Fibroblast of skin of left biceps (primary cell): ENCODE measurements around the gene SNRPD2.
"Not testable (repeated sequence)": the region's sequence is repeated elsewhere in the genome, so short reads cannot be mapped to it uniquely, and the experiment has no call there.

ENCODE experiments used
- DNase-seq, 2 experiments: peaks; one replicate each; pipeline ENCODE4 v3.0.0-alpha.2; 2013; ENCODE audit warnings: low read depth in 2 of 2

SNRPD2 gene

DNA sequence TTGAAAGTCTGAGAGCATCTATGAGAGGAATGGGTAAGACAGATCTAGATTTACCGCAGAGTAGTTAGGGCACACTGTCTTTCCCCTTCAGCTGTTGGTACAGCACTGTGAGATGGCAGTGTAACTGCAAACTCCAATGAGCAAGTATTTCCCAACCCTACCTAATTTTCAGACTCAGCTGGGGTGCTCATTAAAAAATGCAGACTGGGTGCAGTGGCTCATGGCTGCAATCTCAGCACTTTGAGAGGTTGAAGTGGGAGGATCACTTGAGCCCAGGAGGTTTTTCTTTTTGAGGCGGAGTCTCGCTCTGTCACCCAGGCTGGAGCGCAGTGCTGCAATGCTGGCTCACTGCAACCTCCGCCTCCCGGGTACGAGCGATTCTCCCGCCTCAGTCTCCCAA, 13.4 kb upstream of the SNRPD2 start:
- no peak for DNase-seq

DNA sequence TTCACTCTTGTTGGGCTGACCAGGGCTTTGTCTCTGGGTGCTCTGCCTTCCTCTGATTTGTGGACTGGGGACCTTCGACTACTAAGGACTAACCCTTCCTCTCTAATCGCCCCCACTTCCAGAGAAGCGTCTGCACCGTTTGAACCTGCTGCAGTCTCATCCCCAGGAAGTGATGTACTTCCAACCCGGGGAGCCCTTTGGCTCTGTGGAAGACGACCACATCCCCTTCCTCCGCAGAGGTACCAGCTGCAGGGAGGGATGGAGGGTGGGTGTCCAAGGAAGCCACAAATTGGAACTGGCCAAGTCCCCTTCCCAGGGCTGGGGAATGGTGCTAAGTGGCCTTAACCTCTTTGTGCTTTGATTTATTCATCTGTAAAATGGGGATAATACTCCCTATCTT, 9.9 kb upstream of the SNRPD2 start:
- no peak for DNase-seq

DNA sequence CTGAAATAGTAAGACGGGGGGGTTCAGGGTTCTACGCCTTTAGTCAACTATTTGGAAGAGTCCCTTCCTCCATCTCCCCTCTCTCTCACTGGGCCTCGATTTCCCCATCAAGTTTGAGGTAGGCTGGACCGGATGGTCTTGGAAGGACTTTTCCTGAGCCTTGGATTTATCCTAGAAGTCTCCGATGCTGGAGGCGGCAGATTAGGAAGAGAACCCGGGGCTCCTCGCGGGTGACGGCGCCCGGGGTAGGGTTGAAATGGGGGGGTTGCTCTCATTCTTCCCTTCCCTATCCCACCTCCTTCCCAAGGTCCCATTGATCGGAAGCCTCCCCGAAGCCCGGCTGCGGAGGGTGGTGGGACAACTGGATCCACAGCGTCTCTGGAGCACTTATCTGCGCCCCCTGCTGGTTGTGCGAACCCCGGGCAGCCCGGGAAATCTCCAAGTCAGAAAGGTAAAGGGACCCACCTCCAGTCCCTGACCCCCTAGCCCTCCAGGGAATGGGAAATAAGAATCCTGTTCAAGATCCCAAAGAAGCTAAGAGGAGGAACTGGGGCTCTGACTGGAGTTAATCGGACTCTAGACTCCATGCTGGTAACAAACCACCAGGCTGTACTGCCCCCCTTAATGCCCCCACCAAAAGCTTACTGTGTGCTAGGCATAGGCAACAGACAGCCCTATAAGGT, 1.5 kb upstream of the SNRPD2 start:
- no peak for DNase-seq

DNA sequence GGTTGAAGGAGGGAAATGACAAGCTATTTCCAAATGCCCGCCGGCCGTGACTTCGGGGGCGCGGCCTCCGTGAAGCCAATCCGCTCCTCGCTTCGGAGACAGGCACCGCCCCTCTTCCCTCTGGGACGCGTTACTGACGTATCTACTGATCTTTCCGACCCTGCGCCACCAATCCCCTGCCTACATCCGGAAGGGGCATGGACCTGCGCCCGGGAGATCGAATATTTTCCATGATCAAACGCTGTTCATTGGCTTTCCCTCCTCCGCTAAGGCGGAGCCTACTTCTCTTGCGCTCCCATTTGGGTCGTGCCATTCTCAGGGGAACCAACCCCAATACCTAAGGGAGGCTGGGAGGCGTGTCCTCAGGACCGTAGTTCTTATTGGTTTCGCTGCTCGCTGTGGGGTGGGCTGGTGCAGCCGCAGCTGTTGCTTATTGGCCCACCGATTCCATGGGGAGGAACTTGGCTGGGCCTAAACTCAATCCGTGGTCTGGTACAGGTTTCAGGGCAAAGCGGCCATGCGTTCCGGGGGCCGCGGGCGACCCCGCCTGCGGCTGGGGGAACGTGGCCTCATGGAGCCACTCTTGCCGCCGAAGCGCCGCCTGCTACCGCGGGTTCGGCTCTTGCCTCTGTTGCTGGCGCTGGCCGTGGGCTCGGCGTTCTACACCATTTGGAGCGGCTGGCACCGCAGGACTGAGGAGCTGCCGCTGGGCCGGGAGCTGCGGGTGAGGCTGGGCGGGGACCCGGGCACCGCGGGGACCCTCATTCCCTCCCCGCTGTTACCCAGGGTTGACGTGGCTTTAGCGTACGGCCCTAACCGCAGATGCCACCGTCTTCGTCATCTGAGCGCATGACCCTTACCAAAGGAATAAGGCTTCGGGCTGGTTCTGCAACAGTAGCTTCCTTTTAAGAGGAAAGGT, 693 bp upstream of the SNRPD2 start, which contains the start of gene QPCTL:
QPCTL (plus strand) TSS at position 480 of the 919 bp plus-strand sequence; CDS start at position 518, 38 bp downstream.
- DNase-seq: peak; percentile 98 to 99

DNA sequence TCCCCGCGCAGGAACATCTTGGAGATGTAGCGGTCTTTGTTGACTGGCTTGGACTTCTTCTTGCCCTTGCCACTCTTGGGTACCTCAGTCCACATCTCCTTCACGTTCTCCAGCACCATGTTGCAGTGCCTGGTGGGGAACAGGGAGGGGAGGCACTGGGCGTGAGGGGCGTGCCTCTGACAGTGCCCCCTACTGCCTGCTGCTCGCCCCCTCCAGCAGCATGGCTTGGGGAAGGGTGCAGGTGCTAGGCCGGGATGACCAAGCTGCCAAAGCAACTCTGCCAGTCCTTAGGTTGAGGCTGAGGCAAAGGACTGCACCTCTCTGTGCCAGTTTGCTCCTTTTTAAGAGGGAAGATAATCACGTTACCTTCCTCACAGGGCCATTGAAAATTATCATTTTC, 4.2 kb downstream of the SNRPD2 start:
- DNase-seq: no peak

DNA sequence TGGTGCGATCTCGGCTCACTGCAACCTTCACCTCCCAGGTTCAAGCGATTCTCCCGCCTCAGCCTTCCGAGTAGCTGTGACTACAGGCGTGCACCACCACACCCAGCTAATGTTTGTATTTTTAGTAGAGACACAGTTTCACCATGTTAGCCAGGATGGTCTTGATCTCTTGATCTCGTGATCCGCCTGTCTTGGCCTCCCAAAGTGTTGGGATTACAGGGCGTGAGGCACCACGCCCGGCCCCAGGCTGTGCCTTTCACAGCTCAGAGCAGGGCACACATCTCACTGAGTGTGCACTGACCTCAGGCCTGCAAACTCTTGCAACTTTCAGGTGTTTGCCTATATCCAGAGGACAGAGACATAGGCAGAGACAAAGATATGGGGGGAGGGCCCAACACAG, 6.7 kb downstream of the SNRPD2 start:
- DNase-seq: not testable (repeated sequence)

DNA sequence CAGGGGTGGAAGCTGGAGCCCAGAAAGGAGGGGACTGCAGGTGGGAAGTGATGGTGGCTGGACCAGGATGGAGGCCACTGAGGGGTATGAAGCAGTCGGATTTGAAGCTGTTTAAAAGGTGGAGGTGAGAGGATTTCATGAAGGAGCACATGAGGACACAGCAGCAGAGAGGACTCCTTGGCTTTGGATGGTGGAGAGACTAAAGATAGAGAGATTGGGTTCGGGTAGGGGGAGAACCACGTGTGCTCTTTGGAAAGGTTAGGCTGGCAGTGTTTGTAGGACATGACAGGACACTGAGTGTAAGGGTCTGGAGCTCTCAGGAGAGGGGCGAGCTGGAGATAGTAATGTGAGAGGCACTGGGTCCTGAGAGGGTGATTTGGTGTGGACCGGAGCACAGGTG, 8.8 kb downstream of the SNRPD2 start:
- no peak for DNase-seq

DNA sequence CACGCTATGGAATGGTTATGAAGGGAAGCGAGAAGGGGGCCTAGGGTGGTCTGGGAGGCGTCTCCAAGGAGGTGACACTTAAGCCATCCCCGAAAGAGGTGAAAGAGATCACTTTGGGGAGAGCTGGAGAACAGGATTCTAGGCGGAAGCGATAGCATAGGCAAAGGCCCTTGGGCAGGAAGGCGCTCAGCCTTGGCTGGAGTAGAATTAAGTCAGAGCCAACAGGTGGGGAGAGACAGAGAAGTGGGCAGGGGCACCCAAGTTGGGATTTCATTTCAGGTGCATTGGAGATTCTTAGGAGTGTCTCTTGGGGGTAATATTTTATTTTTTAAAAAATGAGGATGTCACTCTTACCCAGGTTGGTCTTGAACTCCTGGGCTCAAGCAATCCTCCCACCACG, 9.6 kb downstream of the SNRPD2 start:
- no peak for DNase-seq

DNA sequence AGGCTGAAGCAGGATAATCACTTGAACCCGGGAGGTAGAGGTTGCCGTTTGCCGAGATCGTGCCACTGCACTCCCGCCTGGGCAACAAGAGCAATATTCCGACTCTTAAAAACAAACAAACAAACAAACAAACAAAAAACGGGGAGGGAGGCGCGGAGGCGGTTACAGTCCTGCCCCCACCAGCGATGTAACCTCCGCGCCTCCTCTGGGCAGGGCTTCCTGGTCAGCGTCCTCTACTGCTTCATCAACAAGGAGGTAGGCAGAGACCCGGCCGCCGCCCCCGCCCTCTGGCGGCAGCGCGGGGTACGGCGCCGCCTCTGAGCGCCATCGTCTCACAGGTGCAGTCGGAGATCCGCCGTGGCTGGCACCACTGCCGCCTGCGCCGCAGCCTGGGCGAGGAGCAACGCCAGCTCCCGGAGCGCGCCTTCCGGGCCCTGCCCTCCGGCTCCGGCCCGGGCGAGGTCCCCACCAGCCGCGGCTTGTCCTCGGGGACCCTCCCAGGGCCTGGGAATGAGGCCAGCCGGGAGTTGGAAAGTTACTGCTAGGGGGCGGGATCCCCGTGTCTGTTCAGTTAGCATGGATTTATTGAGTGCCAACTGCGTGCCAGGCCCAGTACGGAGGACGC, 10.2 kb downstream of the SNRPD2 start:
- DNase-seq: peak in 1 of 2 experiments; percentile 32

DNA sequence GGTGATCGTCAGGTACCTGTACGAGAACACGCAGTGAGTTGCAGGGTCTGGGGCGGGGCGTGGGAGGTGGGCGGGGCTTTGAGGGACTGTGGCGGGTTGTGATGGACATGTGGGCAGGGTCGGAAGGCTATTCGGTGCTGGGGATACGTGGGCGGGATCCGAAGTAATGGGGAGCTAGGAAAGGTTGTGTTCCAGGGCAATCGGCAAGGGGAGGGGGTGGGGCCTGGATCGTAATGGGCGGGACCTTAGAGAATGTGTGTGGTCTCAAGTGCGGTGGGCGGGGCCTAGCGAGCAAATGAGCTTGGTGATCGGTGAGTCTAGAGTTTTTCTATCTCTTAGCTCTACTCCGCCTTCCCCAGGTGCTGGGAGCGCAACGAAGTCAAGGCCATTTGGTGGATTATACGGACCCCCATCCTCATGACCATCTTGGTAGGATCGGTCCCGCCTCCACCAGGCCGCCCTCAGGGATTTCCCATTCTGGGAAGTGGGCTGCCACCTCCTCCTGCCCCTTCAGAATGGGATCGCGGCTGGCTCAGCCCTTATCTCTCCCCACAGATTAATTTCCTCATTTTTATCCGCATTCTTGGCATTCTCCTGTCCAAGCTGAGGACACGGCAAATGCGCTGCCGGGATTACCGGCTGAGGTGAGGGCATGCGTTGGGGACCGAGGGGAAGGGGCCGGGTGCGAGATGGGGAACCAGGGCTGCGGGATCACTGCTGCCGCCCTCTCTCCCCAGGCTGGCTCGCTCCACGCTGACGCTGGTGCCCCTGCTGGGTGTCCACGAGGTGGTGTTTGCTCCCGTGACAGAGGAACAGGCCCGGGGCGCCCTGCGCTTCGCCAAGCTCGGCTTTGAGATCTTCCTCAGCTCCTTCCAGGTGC, 14.2 kb downstream of the SNRPD2 start:
- DNase-seq: peak in 1 of 2 experiments; percentile 20

DNA sequence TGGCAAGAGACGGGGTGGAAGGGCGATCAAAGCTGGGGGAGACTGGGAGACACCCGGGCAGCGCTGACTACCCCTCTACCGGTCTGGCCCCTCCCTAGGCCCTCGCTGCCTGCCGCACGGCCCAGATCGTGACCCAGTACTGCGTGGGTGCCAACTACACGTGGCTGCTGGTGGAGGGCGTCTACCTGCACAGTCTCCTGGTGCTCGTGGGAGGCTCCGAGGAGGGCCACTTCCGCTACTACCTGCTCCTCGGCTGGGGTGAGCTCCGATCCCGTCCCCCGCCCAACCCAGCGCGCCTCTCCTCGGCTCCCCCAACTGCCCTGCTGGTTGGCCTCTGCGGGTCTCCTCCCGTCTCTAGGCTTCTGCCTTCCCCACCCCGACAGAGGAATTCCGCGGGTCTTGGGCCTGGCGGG, 14.9 kb downstream of the SNRPD2 start:
- DNase-seq: no peak

DNA sequence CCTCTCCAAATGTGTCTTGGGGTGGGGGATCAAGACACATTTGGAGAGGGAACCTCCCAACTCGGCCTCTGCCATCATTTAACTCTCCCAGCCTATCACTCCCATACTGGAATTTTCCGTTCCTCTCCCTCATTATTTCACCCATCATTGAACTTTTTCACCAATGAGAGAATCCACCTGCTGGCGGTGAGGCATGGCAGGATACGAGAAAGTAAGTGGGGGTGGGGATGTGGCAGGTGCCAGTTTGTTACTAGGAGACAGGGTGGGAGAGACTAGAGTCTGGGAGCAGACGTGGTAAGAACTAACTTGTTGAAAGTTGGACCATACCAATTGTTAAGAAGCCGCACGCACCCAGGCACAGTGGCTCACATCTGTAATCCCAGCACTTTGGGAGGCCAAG, 16.8 kb downstream of the SNRPD2 start:
- DNase-seq: no peak

DNA sequence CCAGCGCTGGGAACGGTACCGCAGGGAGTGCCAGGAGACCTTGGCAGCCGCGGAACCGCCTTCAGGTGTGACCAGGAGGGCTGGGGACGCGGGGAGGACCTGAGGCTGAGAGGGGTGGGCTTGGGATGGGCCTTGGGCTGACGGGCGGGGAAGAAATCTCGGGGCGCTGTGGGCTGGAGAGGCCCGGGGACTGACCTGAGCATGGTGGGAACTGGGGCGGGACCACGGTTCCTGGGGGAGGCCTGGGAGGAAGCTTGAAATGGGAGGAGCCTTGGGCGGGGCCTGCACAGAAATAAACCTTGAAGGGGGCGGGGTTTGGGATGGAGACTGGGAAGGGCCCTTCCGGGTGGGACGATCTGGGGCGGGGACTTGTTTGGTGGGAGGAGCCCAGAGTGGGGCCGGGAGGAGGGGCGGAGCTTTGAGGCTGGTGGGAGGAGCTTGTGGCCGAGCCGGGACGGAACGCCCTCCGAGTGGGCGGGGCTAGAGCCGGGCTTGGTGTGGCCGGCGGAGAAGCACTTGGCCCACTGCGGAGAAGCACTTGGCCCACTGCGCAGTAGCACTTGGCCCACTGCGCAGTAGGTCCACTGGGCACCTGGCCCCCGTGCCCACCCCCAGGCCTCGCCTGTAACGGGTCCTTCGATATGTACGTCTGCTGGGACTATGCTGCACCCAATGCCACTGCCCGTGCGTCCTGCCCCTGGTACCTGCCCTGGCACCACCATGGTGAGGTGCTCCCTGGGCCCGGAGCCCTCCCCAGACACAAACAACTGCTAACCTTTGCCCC, 20.9 kb downstream of the SNRPD2 start:
- peak in 1 of 2 experiments; percentile 39 for DNase-seq

DNA sequence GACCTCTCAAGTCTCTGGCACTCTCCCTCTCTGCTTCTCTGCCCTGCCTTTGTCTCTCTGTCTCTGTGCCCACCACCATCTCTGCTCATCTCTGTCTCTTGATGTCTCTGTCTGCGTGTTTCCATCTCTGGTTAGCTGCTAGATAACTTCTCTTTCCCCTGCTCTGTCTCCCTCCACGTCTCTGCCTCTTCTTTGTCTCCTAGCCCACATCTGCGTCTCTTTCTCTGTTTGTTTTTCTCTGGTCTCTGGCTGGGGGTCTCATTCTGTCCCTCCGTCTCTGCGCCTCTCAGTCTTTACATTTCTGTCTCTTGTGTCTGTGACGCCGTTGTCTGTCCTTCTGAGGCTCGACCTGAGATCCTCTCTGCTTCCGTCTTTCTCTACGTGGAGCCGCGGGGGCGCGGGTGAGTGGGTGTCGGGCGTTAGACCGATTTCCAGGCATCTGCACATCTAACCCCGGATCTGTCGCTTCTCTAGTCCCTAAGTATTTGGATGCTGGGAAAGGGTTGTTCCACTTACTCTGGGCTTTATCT, 23.3 kb downstream of the SNRPD2 start:
- DNase-seq: no peak

DNA sequence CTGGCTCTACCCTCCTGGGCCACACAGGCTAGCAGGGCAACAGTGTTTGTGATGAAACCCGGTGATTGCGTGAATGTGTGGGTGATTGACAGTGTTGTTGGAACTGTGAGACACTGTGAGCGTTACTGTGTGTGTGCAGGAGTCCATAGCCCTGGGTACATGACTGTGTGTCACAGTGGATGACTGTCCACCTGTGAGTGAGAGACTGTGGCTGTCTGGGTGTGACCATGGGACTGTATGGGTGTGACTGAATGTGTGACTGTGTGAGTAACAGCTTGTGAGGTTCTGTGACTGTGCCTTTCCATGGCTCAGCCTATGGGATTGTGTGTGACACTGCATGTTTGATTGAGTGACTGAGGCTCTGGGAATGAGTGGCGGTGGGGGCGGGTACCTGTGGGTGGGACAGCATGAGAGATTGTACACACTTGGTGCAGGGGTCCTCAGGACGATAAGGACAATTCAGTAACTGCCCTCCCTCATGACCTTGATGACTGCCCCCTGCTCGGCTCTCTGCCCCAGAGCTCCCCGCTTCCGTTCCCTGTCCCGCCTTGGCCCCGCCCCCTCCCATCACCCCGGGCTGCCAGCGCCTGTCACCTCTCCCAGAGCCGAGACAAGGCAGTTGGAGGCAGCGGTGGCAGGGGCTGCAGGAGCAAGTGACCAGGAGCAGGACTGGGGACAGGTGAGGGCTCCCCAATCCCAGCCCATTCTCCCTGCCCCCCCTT, 24.0 kb downstream of the SNRPD2 start, which contains the start of gene GIPR:
GIPR (plus strand) TSS at position 602 of the 722 bp plus-strand sequence. CDS start 1,300 bp downstream, outside the sequence.
- no peak for DNase-seq

DNA sequence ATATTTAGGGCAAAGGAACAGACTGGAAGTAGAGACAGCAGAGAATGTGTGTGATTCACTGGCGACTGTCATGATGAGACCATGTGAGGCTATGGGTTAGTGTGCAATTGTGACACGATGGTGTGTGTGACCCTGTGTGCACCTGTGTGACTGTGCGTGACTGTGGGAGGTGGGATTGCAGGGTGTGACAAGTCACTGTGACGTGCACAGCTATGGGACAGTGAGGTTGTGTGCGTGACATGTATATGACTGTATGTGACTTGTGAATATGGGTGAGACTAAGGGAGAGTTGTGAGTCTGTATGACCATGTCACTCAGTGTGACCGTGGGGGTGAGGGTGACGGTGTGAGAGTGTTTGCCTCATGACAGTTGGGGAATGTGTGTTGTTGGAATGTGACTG, 27.2 kb downstream of the SNRPD2 start:
- DNase-seq: no peak

DNA sequence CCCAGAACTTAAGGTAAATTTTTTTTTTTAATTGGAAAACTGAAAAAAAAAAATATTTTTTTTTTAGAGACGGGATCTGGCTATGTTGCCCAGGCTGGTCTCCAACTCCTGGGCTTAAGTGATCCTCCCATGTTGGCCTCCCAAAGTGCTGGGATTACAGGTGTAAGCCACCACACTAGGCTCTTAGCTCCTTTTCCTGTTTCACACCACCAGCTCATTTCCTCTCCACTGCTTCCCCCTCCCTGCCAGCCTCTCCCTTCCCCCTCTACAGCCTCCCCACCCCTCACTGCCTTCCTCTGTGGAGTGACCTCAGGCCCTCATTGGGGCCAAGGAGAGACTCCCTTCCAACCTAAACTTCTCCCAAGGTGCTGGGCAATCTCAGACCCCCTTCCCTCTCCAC, 28.0 kb downstream of the SNRPD2 start:
- DNase-seq: no peak

DNA sequence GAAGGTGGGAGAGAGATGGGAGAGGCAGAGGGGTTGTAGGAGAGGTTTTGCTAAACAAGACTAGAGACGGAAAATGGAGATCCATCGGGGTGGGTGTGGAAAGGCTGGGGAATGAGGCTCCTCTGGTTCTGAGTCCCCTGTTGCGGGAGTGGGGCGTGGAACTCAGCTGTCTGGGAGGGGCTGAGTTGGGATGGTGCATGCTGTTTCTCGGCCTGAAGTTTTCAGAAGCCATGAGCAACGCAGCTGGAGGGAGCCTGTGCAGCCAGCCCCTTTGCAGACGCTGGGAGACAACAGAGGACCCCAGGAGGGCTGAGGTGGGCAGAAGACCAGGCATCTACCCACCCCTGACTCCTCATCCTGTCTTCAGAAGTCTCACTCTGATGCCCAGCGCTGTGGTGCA, 31.1 kb downstream of the SNRPD2 start:
- DNase-seq: no peak

DNA sequence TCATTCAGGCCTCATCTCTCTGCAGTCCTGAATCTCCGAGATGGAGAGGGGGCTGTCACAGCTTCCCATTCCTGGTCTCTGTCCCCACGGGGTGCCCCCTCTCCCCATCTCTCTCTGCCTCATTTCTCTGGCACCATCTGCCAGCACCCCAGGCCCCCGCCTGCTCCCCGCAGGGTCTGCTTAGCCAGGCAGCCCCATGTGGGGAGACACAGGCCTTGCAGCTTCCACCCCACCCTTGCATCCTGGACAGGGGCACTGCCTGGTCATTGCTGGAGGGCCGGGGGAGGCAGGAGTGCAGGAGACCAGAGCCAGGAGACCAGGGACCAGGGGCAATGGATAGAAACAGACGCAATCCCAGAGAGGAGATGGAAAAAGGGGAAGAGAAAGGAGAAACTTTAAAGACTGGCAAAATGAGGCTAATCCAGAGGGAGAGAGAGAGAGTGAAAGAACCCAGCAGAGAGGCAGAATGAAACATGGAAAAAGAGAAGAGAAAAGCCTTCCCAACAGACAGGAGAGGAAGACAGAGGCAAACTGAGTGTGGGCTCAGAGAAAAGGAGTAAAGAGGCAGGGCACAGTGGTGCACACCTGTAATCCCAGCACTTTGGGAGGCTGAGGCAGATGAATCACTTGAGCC, 32.5 kb downstream of the SNRPD2 start:
- DNase-seq: no peak
